Adrenal gland (tissue), 19 donors: Measurements from ENCODE around the gene PRKCB. TPM values are rescaled to one million over a fixed set of nuclear protein-coding genes. Genes with fewer than 3 reads are reported as not detected.

Source experiments
- DNase-seq, 7 donors: peaks; one replicate each; pipeline ENCODE4 v3.0.0-alpha.2; 2019 to 2020
- H3K27ac ChIP-seq, 5 donors: fragments of 200-600 bp; sonication (generic) in 4 of 5; 1 replicate in 3 of 5; 2 replicates in 2 of 5; pipeline versions ENCODE4 v1.5.1 to v1.8.0; 2016 to 2020; ENCODE audit warnings: mild to moderate bottlenecking in 1 of 5
- H3K27me3 ChIP-seq: fragments of 200-600 bp; 2 replicates; pipeline ENCODE4 v1.8.0; 2021
- H3K36me3 ChIP-seq, 2 donors: fragments of 200-600 bp; replicated peaks in 1 of 2; 1 replicate in 1 of 2; 2 replicates in 1 of 2; pipeline versions ENCODE4 v1.5.1 to v1.8.0; 2018 to 2022
- H3K4me1 ChIP-seq, 2 donors: fragments of 200-600 bp; replicated peaks in 1 of 2; 1 replicate in 1 of 2; 2 replicates in 1 of 2; pipeline versions ENCODE4 v1.5.1 to v1.8.0; 2018 to 2021
- H3K4me3 ChIP-seq, 4 donors: fragments of 200-600 bp; sonication (generic) in 3 of 4; one replicate each; pipeline ENCODE4 v1.5.1; 2016 to 2018
- H3K9me3 ChIP-seq, 3 donors: fragments of 200-600 bp; sonication (generic) in 1 of 3; replicated peaks in 1 of 3; 1 replicate in 2 of 3; 2 replicates in 1 of 3; pipeline versions ENCODE4 v1.5.1 to v1.8.0; 2016 to 2021
- CTCF ChIP-seq, 6 experiments: fragments of 450-650 bp in 4 of 6; fragments of 200-600 bp in 2 of 6; sonication (generic) in 1 of 6; IDR thresholded peaks; 1 replicate in 5 of 6; 2 replicates in 1 of 6; pipeline versions ENCODE4 v1.5.1 to v1.8.0; 2016 to 2021; ENCODE audit warnings: antibody characterized with exemption in 6 of 6, mild to moderate bottlenecking in 2 of 6, moderate library complexity in 1 of 6
- POLR2A ChIP-seq, 2 donors: fragments of 450-650 bp; IDR thresholded peaks; one replicate each; pipeline ENCODE4 v1.6.1; 2017; ENCODE audit warnings: antibody characterized with exemption in 2 of 2, mild to moderate bottlenecking in 2 of 2, moderate library complexity in 1 of 2
- WGBS, 4 donors: extraction: QIAGEN DNeasy Blood & Tissue Kit in 2 of 4; methylation state at CpG; one replicate each; pipeline versions ENCODE4 v1.1.5 to v1.1.7; 2013 to 2017; 5-methylcytosine and 5-hydroxymethylcytosine counted together
- intact Hi-C, 2 donors: fragments of 100-400 bp; cut with DNase I; formaldehyde crosslinking; loops; one replicate each; pipeline versions ENCODE4 v1.14.1 to v1.15.0; 2022 to 2023
- long read RNA-seq, 10 donors: library from polyadenylated mRNA in 3 of 10; unstranded in 2 of 10; stranded (forward) in 1 of 10; transcript quantifications; one replicate each; pipeline ENCODE4 v2.0.0 and lab custom pipeline, GENCODE V29; 2021 to 2026
- polyA plus RNA-seq, 3 donors: library from polyadenylated mRNA; stranded (reverse); fragments of 200-250 nt in 2 of 3; fragments of 350-450 nt in 1 of 3; fragmentation: Illumina TruSeq in 1 of 3; extraction: RNeasy Lipid Tissue Mini Kit (QIAGEN cat#74804) in 1 of 3; gene quantifications; one replicate each; pipeline ENCODE4 v1.2.3, GENCODE V29; 2013 to 2014
- total RNA-seq, 9 donors: library from RNA; depleted of rRNA in 4 of 9; stranded (reverse); fragments of >200 nt in 4 of 9; fragments of 120-200 nt in 1 of 9; fragmentation: NEBNext Ultra II Directional in 1 of 9; extraction: Animal tissue kit (Norgen Biotek cat#: 25700) in 1 of 9; gene quantifications; one replicate each; pipeline versions ENCODE4 v1.1.0 to v1.2.4, GENCODE V29; 2013 to 2023
- donor health status: healthy with polysubstance abuse.
- donor health status: Bipolar disorder and iron deficiency.
- donor health status: DM: yes; HTN: yes; CAD: no.
- donor health status: DM: no; HTN: no; CAD: no.
- donor health status: DM: no; HTN: no; CAD: no.
- donor health status: DM: yes; HTN: yes; CAD: no.

The PRKCB gene
- total RNA-seq: 1 to 10 TPM in 8 of 9 donors, under 1 TPM in 1; 0.72 to 8.0 (median 4.2) TPM
- polyA plus RNA-seq: 1 to 10 TPM in 2 of 3 donors, under 1 TPM in 1; 0.54 to 1.7 (median 1.5) TPM
- long read RNA-seq, donor 1, full-length matches to known transcripts: 1 of 1 reads
- long read RNA-seq, donor 1, partial matches to known transcripts: 0 of 1 reads
- long read RNA-seq, donor 1, other reads (novel, unspliced or antisense): 0 of 1 reads
- long read RNA-seq, donor 2: 0 reads
- long read RNA-seq, donor 3: 0 reads
- long read RNA-seq, donor 4, partial matches to known transcripts: 1 of 2 reads
- long read RNA-seq, donor 4, other reads (novel, unspliced or antisense): 1 of 2 reads
- long read RNA-seq, donor 5, full-length matches to known transcripts: 4 of 4 reads
- long read RNA-seq, donor 5, partial matches to known transcripts: 0 of 4 reads
- long read RNA-seq, donor 5, other reads (novel, unspliced or antisense): 0 of 4 reads
- long read RNA-seq, donor 6: 0 reads
- long read RNA-seq, donor 7: 0 reads
- long read RNA-seq, donor 8, full-length matches to known transcripts: 2 of 2 reads
- long read RNA-seq, donor 8, partial matches to known transcripts: 0 of 2 reads
- long read RNA-seq, donor 8, other reads (novel, unspliced or antisense): 0 of 2 reads
- long read RNA-seq, donor 9, full-length matches to known transcripts: 2 of 2 reads
- long read RNA-seq, donor 9, partial matches to known transcripts: 0 of 2 reads
- long read RNA-seq, donor 9, other reads (novel, unspliced or antisense): 0 of 2 reads
- long read RNA-seq, donor 10, full-length matches to known transcripts: 1 of 1 reads
- long read RNA-seq, donor 10, partial matches to known transcripts: 0 of 1 reads
- long read RNA-seq, donor 10, other reads (novel, unspliced or antisense): 0 of 1 reads

GRCh38 chr16:23835390-23836077 is at the start of gene PRKCB:
Gene PRKCB (plus strand): TSS chr16:23835983.
- TF ChIP-seq CTCF (IDR thresholded peaks at IDR 0.05): no peak
- no peak for TF ChIP-seq POLR2A (IDR thresholded peaks at IDR 0.05)
- H3K36me3 ChIP-seq: no peaks in the 10 kb centered on the region
- no peak within 1 kb of the TSS for H3K27ac ChIP-seq
- peaks cover 36% of the 10 kb centered on the region for H3K27me3 ChIP-seq
- H3K9me3 ChIP-seq: no peaks in the 10 kb centered on the region
- peak within 1 kb of the TSS in 1 of 4 donors; percentile 42 for H3K4me3 ChIP-seq
- 0 to 2% (median 1%) methylated on average over 11 to 63 of the region's 63 CpGs for WGBS, 4 donors
- intact Hi-C loops: no loop called here
- H3K4me1 ChIP-seq: no peaks in the 10 kb centered on the region
- DNase-seq: peak; percentile 29 to 64 (median 42)

- H3K36me3 ChIP-seq: no peaks in the 10 kb centered on the region
- intact Hi-C loops: no loop called here
- H3K4me1 ChIP-seq: no peaks in the 10 kb centered on the region
- no peak overlapping the region for H3K4me3 ChIP-seq
- TF ChIP-seq POLR2A (IDR thresholded peaks at IDR 0.05) (no peak), CTCF (IDR thresholded peaks at IDR 0.05) (no peak)
- no peak for DNase-seq
- no peaks in the 10 kb centered on the region for H3K9me3 ChIP-seq
- 36 to 42% (median 38%) methylated on average over 6 of the region's 6 CpGs for WGBS, 4 donors
- no peak overlapping the region for H3K27ac ChIP-seq
- peaks cover 11% of the 10 kb centered on the region for H3K27me3 ChIP-seq
Measured at GRCh38 chr16:23786964-23787561, 48.7 kb upstream of the PRKCB start.

GRCh38 chr16:23788685-23789084 is 47.1 kb upstream of the PRKCB start:
- no peak for DNase-seq
- no peaks in the 10 kb centered on the region for H3K36me3 ChIP-seq
- no peaks in the 10 kb centered on the region for H3K4me1 ChIP-seq
- intact Hi-C loops: no loop called here
- 52 to 58% (median 54%) methylated on average over 3 of the region's 3 CpGs for WGBS, 4 donors
- H3K4me3 ChIP-seq: no peak overlapping the region
- TF ChIP-seq CTCF (IDR thresholded peaks at IDR 0.05) (no peak), POLR2A (IDR thresholded peaks at IDR 0.05) (no peak)
- no peaks in the 10 kb centered on the region for H3K9me3 ChIP-seq
- peaks cover 6% of the 10 kb centered on the region for H3K27me3 ChIP-seq
- no peak overlapping the region for H3K27ac ChIP-seq
